Measurements from ENCODE around the gene CDC40.
"Not testable (repeated sequence)": the region's sequence is repeated elsewhere in the genome, so short reads cannot be mapped to it uniquely, and the experiment has no call there.

Gene CDC40

GRCh38 chr6:110201151-110201884, 21.1 kb downstream of the CDC40 start:
- DNase-seq = no peak

GRCh38 chr6:110207652-110208051, 27.4 kb downstream of the CDC40 start:
- DNase-seq = no peak

GRCh38 chr6:110211753-110212152, 31.5 kb downstream of the CDC40 start:
- no peak for DNase-seq

GRCh38 chr6:110214338-110214737, 34.1 kb downstream of the CDC40 start:
- no peak for DNase-seq

- no peak for DNase-seq
Observed at GRCh38 chr6:110216140-110216539, 35.9 kb downstream of the CDC40 start.

- no peak for DNase-seq
Observed at GRCh38 chr6:110217266-110217665, 37.0 kb downstream of the CDC40 start.

GRCh38 chr6:110221738-110222137, 41.5 kb downstream of the CDC40 start:
- no peak for DNase-seq

GRCh38 chr6:110226261-110226660, 46.0 kb downstream of the CDC40 start:
- no peak for DNase-seq

- DNase-seq = no peak
Observed at GRCh38 chr6:110232450-110232849, 52.2 kb downstream of the CDC40 start.

GRCh38 chr6:110233770-110234374, 53.6 kb downstream of the CDC40 start:
- no peak for DNase-seq

GRCh38 chr6:110236007-110236406, 55.8 kb downstream of the CDC40 start:
- DNase-seq = not testable (repeated sequence)

GRCh38 chr6:110239526-110240274, 59.5 kb downstream of the CDC40 start:
- DNase-seq = no peak

GRCh38 chr6:110244621-110245020, 64.4 kb downstream of the CDC40 start:
- not testable (repeated sequence) for DNase-seq

GRCh38 chr6:110246378-110246777, 66.2 kb downstream of the CDC40 start:
- no peak for DNase-seq

GRCh38 chr6:110246900-110247546, 66.8 kb downstream of the CDC40 start:
- DNase-seq = no peak

- DNase-seq = no peak
Observed at GRCh38 chr6:110250058-110250457, 69.8 kb downstream of the CDC40 start.

GRCh38 chr6:110250838-110251237, 70.6 kb downstream of the CDC40 start:
- DNase-seq = no peak

- DNase-seq = no peak
Observed at GRCh38 chr6:110255211-110255750, 75.1 kb downstream of the CDC40 start.

GRCh38 chr6:110256366-110256765, 76.1 kb downstream of the CDC40 start:
- DNase-seq = no peak

GRCh38 chr6:110265273-110265672, 85.0 kb downstream of the CDC40 start:
- no peak for DNase-seq

GRCh38 chr6:110266996-110267395, 86.8 kb downstream of the CDC40 start:
- DNase-seq = no peak

GRCh38 chr6:110269623-110270022, 89.4 kb downstream of the CDC40 start:
- no peak for DNase-seq

- DNase-seq = no peak
Observed at GRCh38 chr6:110270165-110270564, 89.9 kb downstream of the CDC40 start.
